Measurements from ENCODE around the gene ME2.
"Not testable (repeated sequence)": the region's sequence is repeated elsewhere in the genome, so short reads cannot be mapped to it uniquely, and the experiment has no call there.

ME2 gene

DNA sequence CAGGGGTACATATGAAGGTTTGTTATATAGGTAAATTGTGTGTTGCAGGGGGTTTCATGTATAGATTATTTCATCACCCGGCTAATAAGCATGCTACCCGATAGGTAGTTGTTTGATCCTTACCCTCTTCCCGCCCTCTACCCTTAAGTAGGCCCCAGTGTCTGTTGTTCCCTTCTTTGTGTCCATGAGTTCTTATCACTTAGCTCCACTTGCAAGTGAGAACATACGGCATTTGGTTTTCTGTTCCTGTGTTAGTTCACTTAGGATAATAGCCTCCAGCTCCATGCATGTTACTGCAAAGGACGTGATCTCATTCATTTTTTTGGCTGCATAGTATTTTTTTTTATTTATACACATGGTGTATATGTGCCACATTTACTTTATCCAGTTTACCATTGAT lies 54.8 kb downstream of the ME2 start:
- no peaks in the 10 kb centered on the region for H3K4me1 ChIP-seq (ENCODE audit: insufficient read depth, low read length)
- H3K9me3 ChIP-seq (ENCODE audit: insufficient read depth, low read depth, low read length) = no peaks in the 10 kb centered on the region
- no peak overlapping the region for H3K4me3 ChIP-seq (ENCODE audit: low read length)
- no peaks in the 10 kb centered on the region for H3K27me3 ChIP-seq (ENCODE audit: insufficient read depth, low read length)
- H3K9ac ChIP-seq (ENCODE audit: low read depth, low read length) = no peak overlapping the region
- no peak overlapping the region for H3K27ac ChIP-seq (ENCODE audit: low read length)
- H3K36me3 ChIP-seq (ENCODE audit: insufficient read depth, low read depth, low read length) = peaks cover 42% of the 10 kb centered on the region

DNA sequence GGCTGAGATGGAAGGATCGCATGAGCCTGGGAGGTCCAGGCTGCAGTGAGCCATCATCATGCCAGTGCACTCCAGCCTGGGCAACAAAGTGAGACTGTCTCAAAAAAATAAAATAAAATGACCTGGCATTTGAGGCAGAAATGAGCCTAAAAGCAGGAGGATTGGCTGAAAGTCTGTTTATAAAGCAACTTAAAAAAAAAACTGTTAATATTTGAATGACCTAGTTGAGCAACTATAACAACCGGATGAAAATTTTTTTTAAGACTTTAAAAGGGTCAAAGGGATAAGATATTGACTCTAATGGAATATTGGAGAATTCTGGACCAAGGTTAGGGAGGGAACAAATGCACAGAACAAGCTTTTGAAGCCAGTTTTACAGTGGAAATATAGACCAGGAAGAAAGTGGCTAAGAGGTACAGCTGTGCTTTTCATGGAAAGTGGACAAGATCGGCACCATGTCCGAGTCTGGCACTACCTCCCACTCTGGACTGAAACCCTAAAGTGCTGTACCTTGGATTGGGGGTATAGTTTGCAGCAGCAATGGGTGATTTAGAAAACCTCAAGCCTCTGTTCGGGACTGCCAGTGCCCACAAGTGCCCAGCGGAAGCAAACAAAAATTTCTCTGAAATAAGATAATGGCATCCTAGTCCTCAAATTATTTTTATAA lies 55.8 kb downstream of the ME2 start:
- H3K27me3 ChIP-seq (ENCODE audit: insufficient read depth, low read length) = no peaks in the 10 kb centered on the region
- no peaks in the 10 kb centered on the region for H3K9me3 ChIP-seq (ENCODE audit: insufficient read depth, low read depth, low read length)
- H3K9ac ChIP-seq (ENCODE audit: low read depth, low read length) = no peak overlapping the region
- H3K4me3 ChIP-seq (ENCODE audit: low read length) = no peak overlapping the region
- H3K36me3 ChIP-seq (ENCODE audit: insufficient read depth, low read depth, low read length) = peaks cover 35% of the 10 kb centered on the region
- no peak overlapping the region for H3K27ac ChIP-seq (ENCODE audit: low read length)
- no peaks in the 10 kb centered on the region for H3K4me1 ChIP-seq (ENCODE audit: insufficient read depth, low read length)

DNA sequence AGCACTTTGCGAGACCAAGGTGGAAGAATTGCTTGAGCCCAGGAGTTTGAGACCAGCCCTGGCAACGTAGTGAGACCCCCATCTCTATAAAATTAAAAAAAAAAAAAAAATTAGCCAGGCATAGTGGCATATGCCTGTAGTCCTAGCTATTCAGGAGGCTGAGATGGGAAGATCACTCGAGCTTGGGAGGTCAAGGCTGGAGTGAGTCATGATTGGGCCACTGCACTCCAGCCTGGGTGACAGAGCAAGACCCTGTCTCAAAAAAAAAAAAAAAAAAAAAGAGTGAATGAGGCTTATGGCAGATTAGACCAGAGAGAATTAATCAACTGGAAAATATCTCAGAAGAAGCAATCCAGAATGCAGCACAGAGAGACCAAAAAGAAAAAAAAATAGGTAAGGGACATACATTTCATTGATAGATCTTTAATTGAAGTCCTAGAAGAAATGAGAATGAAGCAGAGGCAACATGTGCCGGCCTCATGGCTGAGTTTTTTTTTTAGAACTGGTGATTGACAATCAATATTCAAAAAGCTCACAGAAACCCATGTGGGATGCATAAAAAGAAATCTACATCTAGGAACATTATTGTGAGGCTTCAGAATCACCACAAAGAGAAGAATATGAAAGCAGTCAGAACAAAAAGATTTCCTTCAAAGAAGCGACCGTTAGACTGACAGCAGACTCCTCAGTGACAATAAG lies 56.7 kb downstream of the ME2 start:
- peaks cover 42% of the 10 kb centered on the region for H3K36me3 ChIP-seq (ENCODE audit: insufficient read depth, low read depth, low read length)
- no peak overlapping the region for H3K27ac ChIP-seq (ENCODE audit: low read length)
- no peaks in the 10 kb centered on the region for H3K27me3 ChIP-seq (ENCODE audit: insufficient read depth, low read length)
- H3K4me3 ChIP-seq (ENCODE audit: low read length) = no peak overlapping the region
- H3K4me1 ChIP-seq (ENCODE audit: insufficient read depth, low read length) = no peaks in the 10 kb centered on the region
- no peaks in the 10 kb centered on the region for H3K9me3 ChIP-seq (ENCODE audit: insufficient read depth, low read depth, low read length)
- H3K9ac ChIP-seq (ENCODE audit: low read depth, low read length) = no peak overlapping the region

DNA sequence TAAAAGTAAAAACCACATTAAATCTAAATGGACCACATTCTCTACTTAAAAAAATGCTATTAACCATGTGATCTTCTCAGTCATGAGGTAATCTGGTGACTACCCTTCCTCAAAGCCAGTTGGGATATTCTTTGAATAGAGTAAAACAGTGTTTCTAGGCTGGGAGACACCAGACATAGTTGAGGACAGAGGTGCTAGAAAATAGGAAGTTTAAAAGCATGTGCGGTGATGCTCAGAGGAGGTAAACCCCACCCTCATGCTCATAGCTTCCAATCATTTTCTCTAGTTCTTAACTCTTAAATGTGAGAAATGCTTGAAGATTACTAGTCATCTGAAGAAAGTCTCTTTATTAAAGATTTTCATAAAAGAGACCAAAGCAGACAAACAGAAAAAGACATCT lies 58.3 kb downstream of the ME2 start:
- no peak overlapping the region for H3K27ac ChIP-seq (ENCODE audit: low read length)
- H3K4me1 ChIP-seq (ENCODE audit: insufficient read depth, low read length) = no peaks in the 10 kb centered on the region
- no peaks in the 10 kb centered on the region for H3K27me3 ChIP-seq (ENCODE audit: insufficient read depth, low read length)
- no peak overlapping the region for H3K9ac ChIP-seq (ENCODE audit: low read depth, low read length)
- no peak overlapping the region for H3K4me3 ChIP-seq (ENCODE audit: low read length)
- peaks cover 43% of the 10 kb centered on the region for H3K36me3 ChIP-seq (ENCODE audit: insufficient read depth, low read depth, low read length)
- H3K9me3 ChIP-seq (ENCODE audit: insufficient read depth, low read depth, low read length) = no peaks in the 10 kb centered on the region

DNA sequence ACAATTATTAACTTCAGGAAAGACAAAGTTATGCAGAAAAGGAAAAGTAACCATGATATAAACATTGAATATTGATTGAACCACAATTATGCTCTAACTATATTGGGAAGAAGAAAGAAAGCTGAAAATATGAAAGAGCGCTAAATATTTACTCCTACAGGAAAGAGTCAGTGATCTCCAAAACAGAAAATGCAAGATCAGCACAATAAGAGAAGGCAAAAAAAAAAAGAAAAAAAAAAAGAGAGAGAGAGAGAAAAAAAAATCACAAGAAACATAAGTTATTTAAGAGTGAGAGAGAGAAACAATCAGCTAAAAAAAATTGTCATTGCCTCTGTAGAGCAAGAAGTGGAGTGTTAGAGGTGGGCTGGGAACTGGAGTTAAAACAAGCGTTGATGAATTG lies 60.0 kb downstream of the ME2 start:
- no peak overlapping the region for H3K4me3 ChIP-seq (ENCODE audit: low read length)

DNA sequence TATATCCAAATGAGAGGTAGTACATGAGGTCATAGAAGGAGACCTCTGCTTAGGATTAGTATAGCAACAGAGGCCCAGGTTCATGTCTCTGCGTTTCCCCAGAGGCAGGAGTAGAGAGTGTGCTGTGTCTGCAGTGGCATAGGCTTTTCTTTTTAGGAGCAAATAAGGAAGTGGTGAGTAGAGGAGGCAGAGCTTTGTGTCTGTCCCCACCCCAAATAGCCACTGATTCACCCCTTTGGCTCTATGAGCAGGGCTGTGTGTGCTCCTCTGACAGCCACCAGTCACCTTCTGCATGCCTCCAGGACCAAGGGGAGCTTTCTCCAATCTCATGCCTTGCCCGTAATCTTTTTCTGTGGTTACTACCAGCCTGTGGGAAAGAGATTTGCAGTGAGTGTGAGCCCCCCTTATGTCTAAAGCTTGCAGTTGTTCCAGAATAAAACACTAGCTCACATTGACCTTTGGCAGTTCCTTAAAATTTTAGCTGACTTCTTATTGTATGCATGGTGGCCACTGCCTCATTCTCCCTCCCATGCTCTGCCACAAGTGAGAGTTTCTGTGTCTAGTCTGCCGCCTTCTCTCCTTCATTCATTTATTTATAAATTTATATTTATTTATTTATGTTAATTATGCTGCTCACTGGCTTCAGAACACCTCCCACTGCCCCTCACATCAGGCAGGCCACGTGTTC lies 65.5 kb downstream of the ME2 start:
- no peak overlapping the region for H3K9ac ChIP-seq (ENCODE audit: low read depth, low read length)
- no peaks in the 10 kb centered on the region for H3K9me3 ChIP-seq (ENCODE audit: insufficient read depth, low read depth, low read length)
- no peak overlapping the region for H3K4me3 ChIP-seq (ENCODE audit: low read length)
- no peaks in the 10 kb centered on the region for H3K4me1 ChIP-seq (ENCODE audit: insufficient read depth, low read length)
- H3K27ac ChIP-seq (ENCODE audit: low read length) = no peak overlapping the region
- peaks cover 40% of the 10 kb centered on the region; the same call in 1 of the 2 replicates for H3K36me3 ChIP-seq (ENCODE audit: insufficient read depth, low read depth, low read length)
- no peaks in the 10 kb centered on the region for H3K27me3 ChIP-seq (ENCODE audit: insufficient read depth, low read length)

More for the DNA sequence above, 60.0 kb downstream of the ME2 start:
- H3K36me3 ChIP-seq (ENCODE audit: insufficient read depth, low read depth, low read length) = peaks cover 32% of the 10 kb centered on the region; the same call in 1 of the 2 replicates
- H3K9me3 ChIP-seq (ENCODE audit: insufficient read depth, low read depth, low read length) = no peaks in the 10 kb centered on the region
- no peaks in the 10 kb centered on the region for H3K27me3 ChIP-seq (ENCODE audit: insufficient read depth, low read length)
- no peak overlapping the region for H3K9ac ChIP-seq (ENCODE audit: low read depth, low read length)
- no peak overlapping the region for H3K27ac ChIP-seq (ENCODE audit: low read length)
- no peaks in the 10 kb centered on the region for H3K4me1 ChIP-seq (ENCODE audit: insufficient read depth, low read length)

DNA sequence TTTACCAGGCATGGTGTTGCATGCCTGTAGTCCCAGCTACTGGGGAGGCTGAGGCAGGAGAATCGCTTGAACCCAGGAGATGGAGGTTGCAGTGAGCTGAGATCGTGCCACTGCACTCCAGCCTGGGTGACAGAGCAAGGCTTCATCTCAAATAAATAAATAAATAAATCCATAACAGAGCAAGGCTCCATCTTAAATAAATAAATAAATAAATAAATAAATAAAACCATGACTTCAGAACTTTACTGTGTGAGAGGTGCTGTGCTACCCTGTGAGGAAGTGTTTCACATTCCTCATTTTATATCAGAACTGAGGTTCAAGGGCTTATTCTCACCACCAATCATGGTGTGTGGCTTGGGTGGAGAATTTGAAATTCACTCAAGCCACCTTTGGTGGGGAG lies 67.0 kb downstream of the ME2 start:
- not testable (repeated sequence) for H3K9ac ChIP-seq (ENCODE audit: low read depth, low read length); H3K9me3 ChIP-seq (ENCODE audit: insufficient read depth, low read depth, low read length); H3K27me3 ChIP-seq (ENCODE audit: insufficient read depth, low read length); H3K4me1 ChIP-seq (ENCODE audit: insufficient read depth, low read length); H3K4me3 ChIP-seq (ENCODE audit: low read length); H3K27ac ChIP-seq (ENCODE audit: low read length)
- H3K36me3 ChIP-seq (ENCODE audit: insufficient read depth, low read depth, low read length) = peaks cover 27% of the 10 kb centered on the region; the same call in 1 of the 2 replicates

DNA sequence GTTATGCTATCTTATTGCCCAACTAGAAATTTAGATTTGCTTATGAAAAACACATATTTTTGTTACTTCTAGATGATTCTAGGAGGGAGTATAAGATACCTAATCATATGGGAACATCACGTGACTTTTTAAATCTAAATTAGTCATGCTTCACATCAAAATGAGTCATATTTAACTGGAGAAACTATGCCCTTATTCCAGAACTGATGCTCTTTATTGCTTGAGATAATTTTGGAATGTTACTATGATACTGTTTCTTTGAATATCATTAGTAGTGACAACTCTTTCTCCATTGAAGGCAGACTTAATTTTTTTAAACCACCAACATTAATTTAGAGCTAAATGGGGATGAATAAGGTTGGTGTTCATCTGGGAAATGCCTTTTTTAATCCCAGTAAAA lies 69.0 kb downstream of the ME2 start:
- H3K9ac ChIP-seq (ENCODE audit: low read depth, low read length) = no peak overlapping the region
- H3K4me1 ChIP-seq (ENCODE audit: insufficient read depth, low read length) = no peaks in the 10 kb centered on the region
- H3K4me3 ChIP-seq (ENCODE audit: low read length) = no peak overlapping the region
- H3K36me3 ChIP-seq (ENCODE audit: insufficient read depth, low read depth, low read length) = peaks cover 23% of the 10 kb centered on the region; the same call in 1 of the 2 replicates
- no peaks in the 10 kb centered on the region for H3K27me3 ChIP-seq (ENCODE audit: insufficient read depth, low read length)
- no peaks in the 10 kb centered on the region for H3K9me3 ChIP-seq (ENCODE audit: insufficient read depth, low read depth, low read length)
- no peak overlapping the region for H3K27ac ChIP-seq (ENCODE audit: low read length)

DNA sequence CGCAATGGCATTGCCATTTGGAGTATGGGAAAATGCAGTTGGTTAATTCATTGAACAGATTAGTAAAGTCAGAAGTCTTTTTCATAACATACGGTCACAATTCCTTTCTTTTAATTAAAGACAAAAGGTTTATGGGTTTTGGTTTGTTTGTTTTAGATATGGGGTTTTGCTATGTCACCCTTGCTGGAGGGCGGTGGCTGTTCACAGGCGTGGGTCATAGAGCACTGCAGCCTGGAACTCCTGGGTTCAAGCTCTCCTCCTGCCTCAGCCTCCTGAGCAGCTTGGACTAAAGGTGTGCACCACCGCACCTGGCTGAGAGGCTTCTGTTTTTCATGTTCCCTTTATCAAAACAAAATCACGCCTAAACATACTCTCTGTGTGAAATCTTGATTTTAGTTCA lies 70.3 kb downstream of the ME2 start:
- H3K36me3 ChIP-seq (ENCODE audit: insufficient read depth, low read depth, low read length) = peaks cover 23% of the 10 kb centered on the region; the same call in 1 of the 2 replicates

DNA sequence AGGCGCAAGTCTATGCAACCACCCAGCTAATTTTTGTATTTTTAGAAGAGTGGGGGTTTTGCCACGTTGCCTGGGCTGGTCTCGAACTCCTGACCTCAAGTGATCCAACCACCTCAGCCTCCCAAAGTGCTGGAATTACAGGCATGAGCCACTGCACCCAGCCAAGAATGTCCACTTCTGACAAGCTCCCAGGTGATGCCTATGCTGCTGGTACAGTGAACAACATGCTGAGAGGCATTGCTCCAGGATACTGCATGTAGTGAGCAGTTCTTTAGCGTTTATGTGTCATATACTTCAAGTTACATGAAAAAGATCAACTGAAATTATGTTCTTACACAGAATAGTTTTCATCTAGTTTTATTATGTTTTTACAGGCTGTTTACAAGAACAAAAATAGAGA lies 71.7 kb downstream of the ME2 start:
- no peak overlapping the region for H3K4me3 ChIP-seq (ENCODE audit: low read length)
- no peak overlapping the region for H3K9ac ChIP-seq (ENCODE audit: low read depth, low read length)
- H3K27ac ChIP-seq (ENCODE audit: low read length) = no peak overlapping the region
- peaks cover 18% of the 10 kb centered on the region; the same call in 1 of the 2 replicates for H3K36me3 ChIP-seq (ENCODE audit: insufficient read depth, low read depth, low read length)
- peaks cover 7% of the 10 kb centered on the region; the same call in 1 of the 2 replicates for H3K4me1 ChIP-seq (ENCODE audit: insufficient read depth, low read length)
- H3K27me3 ChIP-seq (ENCODE audit: insufficient read depth, low read length) = no peaks in the 10 kb centered on the region
- H3K9me3 ChIP-seq (ENCODE audit: insufficient read depth, low read depth, low read length) = no peaks in the 10 kb centered on the region

More for the DNA sequence above, 70.3 kb downstream of the ME2 start:
- no peak overlapping the region for H3K27ac ChIP-seq (ENCODE audit: low read length)
- H3K4me3 ChIP-seq (ENCODE audit: low read length) = no peak overlapping the region
- no peaks in the 10 kb centered on the region for H3K27me3 ChIP-seq (ENCODE audit: insufficient read depth, low read length)
- no peaks in the 10 kb centered on the region for H3K9me3 ChIP-seq (ENCODE audit: insufficient read depth, low read depth, low read length)
- H3K9ac ChIP-seq (ENCODE audit: low read depth, low read length) = no peak overlapping the region
- H3K4me1 ChIP-seq (ENCODE audit: insufficient read depth, low read length) = no peaks in the 10 kb centered on the region

DNA sequence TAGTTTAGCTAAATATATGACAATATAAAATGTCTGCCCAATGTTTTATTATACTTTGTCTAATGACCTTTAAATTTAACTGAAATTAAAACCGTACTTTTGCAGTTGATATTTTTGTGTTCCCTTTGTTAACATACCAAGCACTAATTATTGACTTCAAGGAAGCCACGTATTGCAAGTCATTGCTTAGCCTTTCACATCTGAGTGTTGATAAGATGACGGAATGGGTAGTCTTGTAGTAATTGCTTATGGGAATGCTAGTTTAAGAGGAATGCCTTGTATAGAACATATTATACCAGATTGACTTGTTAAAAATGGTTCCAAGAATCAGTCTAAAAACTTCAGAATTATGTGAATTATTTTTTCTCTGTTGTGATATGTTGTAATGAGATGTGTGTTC lies 74.9 kb downstream of the ME2 start:
- no peaks in the 10 kb centered on the region for H3K36me3 ChIP-seq (ENCODE audit: insufficient read depth, low read depth, low read length)
- H3K27ac ChIP-seq (ENCODE audit: low read length) = no peak overlapping the region
- no peak overlapping the region for H3K4me3 ChIP-seq (ENCODE audit: low read length)
- H3K9ac ChIP-seq (ENCODE audit: low read depth, low read length) = no peak overlapping the region
- H3K27me3 ChIP-seq (ENCODE audit: insufficient read depth, low read length) = no peaks in the 10 kb centered on the region
- H3K4me1 ChIP-seq (ENCODE audit: insufficient read depth, low read length) = peaks cover 7% of the 10 kb centered on the region; the same call in 1 of the 2 replicates
- no peaks in the 10 kb centered on the region for H3K9me3 ChIP-seq (ENCODE audit: insufficient read depth, low read depth, low read length)

DNA sequence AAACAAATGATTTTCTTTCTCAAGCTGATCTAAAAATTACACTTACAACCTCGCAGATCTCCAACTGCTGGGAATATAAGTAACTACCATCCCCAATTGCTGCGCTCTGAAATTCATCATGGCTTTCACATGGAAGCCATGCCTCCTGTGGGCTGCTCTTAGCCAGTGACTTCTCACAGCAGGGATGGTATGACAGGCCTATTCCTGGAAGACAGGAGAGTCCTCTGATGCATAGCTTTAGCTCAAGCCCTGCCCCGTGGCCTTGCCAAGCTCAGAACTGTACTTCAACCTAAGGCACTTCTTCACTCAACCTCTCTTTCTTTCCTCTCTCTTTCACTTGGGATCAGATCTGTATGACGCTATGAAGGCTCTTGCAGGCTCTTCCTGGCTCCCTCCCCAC lies 76.3 kb downstream of the ME2 start:
- no peak overlapping the region for H3K4me3 ChIP-seq (ENCODE audit: low read length)
- H3K36me3 ChIP-seq (ENCODE audit: insufficient read depth, low read depth, low read length) = no peaks in the 10 kb centered on the region
- H3K4me1 ChIP-seq (ENCODE audit: insufficient read depth, low read length) = peaks cover 7% of the 10 kb centered on the region; the same call in 1 of the 2 replicates
- no peak overlapping the region for H3K27ac ChIP-seq (ENCODE audit: low read length)
- no peaks in the 10 kb centered on the region for H3K9me3 ChIP-seq (ENCODE audit: insufficient read depth, low read depth, low read length)
- H3K27me3 ChIP-seq (ENCODE audit: insufficient read depth, low read length) = no peaks in the 10 kb centered on the region
- no peak overlapping the region for H3K9ac ChIP-seq (ENCODE audit: low read depth, low read length)

Data from iPS-20b (cell line).